Activated CD8-positive, alpha-beta T cell treated with anti-CD3 and anti-CD28 coated beads, Interleukin-2, amount 10 ng/mL, durations not matched to agents 7 days and 5 days (primary cell): Measurements from ENCODE around the gene SUN5. TPM values are rescaled to one million over a fixed set of nuclear protein-coding genes. Genes with fewer than 3 reads are reported as not detected.

Experiments used
- ATAC-seq: fragments of 150-1000 bp; cut with Tn5 transposase; one replicate; pipeline ENCODE4 v1.10.0; 2021; ENCODE audit warnings: moderate library complexity
- CTCF ChIA-PET: fragments of 350-600 bp; sonication (Branson Sonifier 250); formaldehyde crosslinking; loops from one replicate; lab custom pipeline; 2021; ENCODE audit warnings: antibody characterized with exemption; lab: Charles Lee
- POLR2A ChIA-PET: fragments of 350-600 bp; sonication (Branson Sonifier 250); formaldehyde crosslinking; loops from one replicate; lab custom pipeline; 2021; ENCODE audit warnings: antibody characterized with exemption; lab: Charles Lee
- DNase-seq: peaks from one replicate; pipeline ENCODE4 v3.0.0-alpha.2; 2020
- H3K27ac Mint-ChIP-seq: one replicate; pipeline ENCODE4 v1.8.0; 2021; ENCODE audit warnings: mild to moderate bottlenecking, mixed read lengths
- H3K27me3 Mint-ChIP-seq: one replicate; pipeline ENCODE4 v1.8.0; 2021; ENCODE audit warnings: low read depth, mixed read lengths
- H3K36me3 Mint-ChIP-seq: one replicate; pipeline ENCODE4 v1.8.0; 2021; ENCODE audit warnings: low read depth, mixed read lengths
- H3K4me1 Mint-ChIP-seq: one replicate; pipeline ENCODE4 v1.8.0; 2021; ENCODE audit warnings: low read depth, mixed read lengths
- H3K4me3 Mint-ChIP-seq: one replicate; pipeline ENCODE4 v1.8.0; 2021; ENCODE audit warnings: mild to moderate bottlenecking, mixed read lengths
- H3K9me3 Mint-ChIP-seq: one replicate; pipeline ENCODE4 v1.8.0; 2022; ENCODE audit warnings: mixed read lengths; ENCODE audit not compliant: insufficient read depth
- total RNA-seq, 2 experiments: library from RNA; stranded (reverse); gene quantifications; one replicate each; pipeline ENCODE4 v1.2.3, GENCODE V29; 2021

The SUN5 gene
- total RNA-seq, 2 experiments from 2014 or later: not detected

DNA sequence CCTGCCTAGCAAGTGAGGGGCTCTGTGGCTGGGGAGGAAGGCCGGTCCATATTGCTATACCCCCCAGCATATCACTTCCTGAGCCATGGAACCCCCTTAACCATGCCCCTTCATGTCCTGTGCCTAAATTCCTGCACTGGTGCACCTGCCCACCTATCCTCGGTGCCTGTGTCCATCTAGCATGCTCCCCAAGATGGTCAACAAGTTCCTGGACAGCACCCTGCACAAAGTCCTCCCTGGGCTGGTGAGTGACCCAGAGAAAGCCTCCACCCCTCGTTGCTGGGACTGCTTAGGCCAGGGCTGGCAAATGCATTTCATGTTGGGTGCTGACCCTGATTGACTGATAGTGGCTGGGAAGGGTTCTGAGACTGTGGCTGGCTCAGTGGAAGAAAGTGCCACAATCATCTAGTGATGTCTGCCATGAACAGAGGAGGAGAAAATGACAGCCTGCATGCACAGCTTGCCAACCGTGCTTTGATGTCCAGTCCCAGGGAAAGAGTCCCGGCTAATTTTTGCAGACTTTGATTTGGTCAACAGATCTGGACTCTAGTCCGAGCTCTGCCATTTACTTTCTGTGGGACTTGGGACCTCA lies 30.8 kb upstream of the SUN5 start:
- Mint-ChIP-seq H3K9me3 (no peaks in the 10 kb centered on the region), H3K36me3 (no peaks in the 10 kb centered on the region)

DNA sequence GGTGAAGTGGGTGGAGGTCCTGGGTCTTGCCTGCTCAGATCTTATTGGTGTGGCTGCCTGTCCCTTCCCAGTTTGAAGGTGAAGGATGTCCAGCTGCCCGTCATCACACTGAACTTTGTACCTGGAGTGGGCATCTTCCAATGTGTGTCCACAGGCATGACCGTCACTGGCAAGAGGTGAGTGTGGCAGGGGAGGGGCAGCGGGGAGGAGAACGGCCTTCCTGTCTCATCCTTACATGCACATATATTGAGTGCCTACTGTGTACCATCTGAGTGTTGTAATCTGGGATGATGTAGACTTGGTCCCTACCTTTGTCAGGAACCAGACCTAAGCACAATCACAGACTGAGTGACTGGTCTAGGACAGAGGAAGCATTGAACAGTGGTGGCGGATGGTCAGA lies 29.9 kb upstream of the SUN5 start:
- H3K27ac Mint-ChIP-seq: no peak overlapping the region
- CTCF ChIA-PET: interaction anchor here (0.6 kb wide), 1 partner anchor 214 kb away, joined by 4 read pairs; the partner anchor contains the start of gene MAPRE1
- no peak for DNase-seq
- ATAC-seq: no peak
- H3K4me3 Mint-ChIP-seq: no peak overlapping the region
- no peaks in the 10 kb centered on the region for H3K9me3 Mint-ChIP-seq
- H3K4me1 Mint-ChIP-seq: no peaks in the 10 kb centered on the region
- H3K36me3 Mint-ChIP-seq: no peaks in the 10 kb centered on the region
- POLR2A ChIA-PET: no interaction called here
- H3K27me3 Mint-ChIP-seq: peaks cover 7% of the 10 kb centered on the region

More for the DNA sequence above, 30.8 kb upstream of the SUN5 start:
- ChIA-PET CTCF (interaction anchor here (1.5 kb wide), 1 partner anchor 89 kb away, joined by 3 read pairs; no protein-coding TSS in a partner anchor), POLR2A (no interaction called here)
- H3K4me1 Mint-ChIP-seq: no peaks in the 10 kb centered on the region
- no peak overlapping the region for H3K4me3 Mint-ChIP-seq
- no peak for DNase-seq
- peaks cover 7% of the 10 kb centered on the region for H3K27me3 Mint-ChIP-seq
- H3K27ac Mint-ChIP-seq: no peak overlapping the region
- no peak for ATAC-seq

DNA sequence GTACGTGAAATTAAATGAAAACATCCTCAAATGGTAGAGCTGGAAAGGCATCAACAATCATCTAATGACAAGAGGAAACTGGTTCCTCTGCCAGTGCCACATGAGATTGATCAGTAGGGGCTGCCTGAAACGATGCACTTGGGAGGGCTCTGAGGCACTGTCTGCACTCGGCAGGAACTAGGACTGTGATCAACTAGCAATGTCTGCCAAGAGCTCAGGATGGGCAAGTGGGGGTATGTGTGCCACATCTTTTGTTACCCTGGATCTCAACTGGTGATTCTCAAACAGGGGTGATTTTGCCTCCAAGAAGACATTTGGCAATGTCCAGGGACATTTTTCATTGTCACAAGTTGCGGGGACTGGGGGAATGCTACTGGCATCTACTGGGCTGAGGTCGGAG lies 29.1 kb upstream of the SUN5 start:
- H3K9me3 Mint-ChIP-seq: no peaks in the 10 kb centered on the region
- ATAC-seq (no peak), DNase-seq (no peak)
- no peaks in the 10 kb centered on the region for H3K4me1 Mint-ChIP-seq
- CTCF ChIA-PET: interaction anchor here (0.8 kb wide), 1 partner anchor 43 kb away, joined by 4 read pairs; no protein-coding TSS in a partner anchor
- peaks cover 7% of the 10 kb centered on the region for H3K27me3 Mint-ChIP-seq
- no peaks in the 10 kb centered on the region for H3K36me3 Mint-ChIP-seq
- POLR2A ChIA-PET: no interaction called here
- no peak overlapping the region for H3K27ac Mint-ChIP-seq
- no peak overlapping the region for H3K4me3 Mint-ChIP-seq

DNA sequence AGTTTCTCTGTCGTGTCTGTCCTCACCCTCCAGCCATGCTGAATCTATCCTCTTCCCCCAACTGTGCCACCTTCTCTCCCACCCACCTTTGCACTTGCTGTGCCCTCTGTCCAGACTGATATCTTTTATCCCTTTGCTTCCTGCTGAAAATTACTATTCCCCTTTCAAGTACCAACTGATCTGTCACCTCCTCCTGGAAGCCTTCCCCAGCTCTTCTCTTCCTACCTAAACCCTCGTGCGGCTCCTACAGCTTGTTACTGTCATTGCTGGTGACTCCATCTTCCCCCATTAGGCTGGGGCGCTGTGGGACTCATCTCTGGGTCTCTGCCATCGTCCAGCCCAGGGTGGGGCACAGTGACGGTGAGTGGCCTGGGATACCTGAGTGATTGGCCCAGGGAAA lies 28.3 kb upstream of the SUN5 start:
- H3K4me3 Mint-ChIP-seq: no peak overlapping the region
- H3K4me1 Mint-ChIP-seq: no peaks in the 10 kb centered on the region
- ATAC-seq (no peak), DNase-seq (no peak)
- ChIA-PET POLR2A (no interaction called here), CTCF (interaction anchor here (0.8 to 1.5 kb wide), 2 partner anchors 44 to 96 kb away, joined by 3 to 4 read pairs; no protein-coding TSS in a partner anchor)
- no peaks in the 10 kb centered on the region for H3K9me3 Mint-ChIP-seq
- no peaks in the 10 kb centered on the region for H3K27me3 Mint-ChIP-seq
- no peak overlapping the region for H3K27ac Mint-ChIP-seq
- H3K36me3 Mint-ChIP-seq: no peaks in the 10 kb centered on the region

DNA sequence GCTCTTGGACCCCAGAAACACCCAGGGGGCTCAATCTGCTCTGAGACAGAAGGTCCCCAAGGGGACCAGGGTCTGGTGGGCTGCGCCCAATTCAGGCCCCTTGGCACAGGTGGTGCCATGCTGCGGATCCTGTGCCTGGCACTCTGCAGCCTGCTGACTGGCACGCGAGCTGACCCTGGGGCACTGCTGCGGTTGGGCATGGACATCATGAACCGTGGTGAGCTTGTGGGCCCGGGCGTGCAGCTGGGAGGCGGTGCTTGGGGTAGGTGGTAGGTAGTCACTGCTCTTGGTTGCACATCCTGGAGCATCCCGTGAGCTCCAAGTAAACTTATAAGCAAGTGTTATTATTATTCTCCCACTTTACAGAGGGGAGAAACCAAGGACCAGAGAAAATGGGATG lies 27.3 kb upstream of the SUN5 start, which contains the start of gene BPIFB6:
TSS of gene BPIFB6 (plus strand) at position 118 of the 400 bp plus-strand sequence. CDS start at position 118, 0 bp downstream.
- no peak for DNase-seq
- no peak for ATAC-seq
- no peak within 1 kb of the TSS for H3K4me3 Mint-ChIP-seq
- H3K27ac Mint-ChIP-seq: no peak within 1 kb of the TSS
- no peaks in the 10 kb centered on the region for H3K9me3 Mint-ChIP-seq
- no peaks in the 10 kb centered on the region for H3K4me1 Mint-ChIP-seq
- ChIA-PET POLR2A (interaction anchor here (1.2 kb wide), 1 partner anchor 11 kb away, joined by 3 read pairs; no protein-coding TSS in a partner anchor), CTCF (interaction anchor here (1.5 kb wide), 1 partner anchor 95 kb away, joined by 3 read pairs; no protein-coding TSS in a partner anchor)
- no peaks in the 10 kb centered on the region for H3K27me3 Mint-ChIP-seq
- H3K36me3 Mint-ChIP-seq: no peaks in the 10 kb centered on the region

GRCh38 chr20:33030569-33030968 lies 26.3 kb upstream of the SUN5 start:
- Mint-ChIP-seq H3K27ac (no peak overlapping the region), H3K9me3 (no peaks in the 10 kb centered on the region), H3K36me3 (no peaks in the 10 kb centered on the region), H3K4me1 (no peaks in the 10 kb centered on the region), H3K4me3 (no peak overlapping the region), H3K27me3 (no peaks in the 10 kb centered on the region)
- CTCF ChIA-PET: no interaction called here
- POLR2A ChIA-PET: no interaction called here
- DNase-seq (no peak), ATAC-seq (no peak)

DNA sequence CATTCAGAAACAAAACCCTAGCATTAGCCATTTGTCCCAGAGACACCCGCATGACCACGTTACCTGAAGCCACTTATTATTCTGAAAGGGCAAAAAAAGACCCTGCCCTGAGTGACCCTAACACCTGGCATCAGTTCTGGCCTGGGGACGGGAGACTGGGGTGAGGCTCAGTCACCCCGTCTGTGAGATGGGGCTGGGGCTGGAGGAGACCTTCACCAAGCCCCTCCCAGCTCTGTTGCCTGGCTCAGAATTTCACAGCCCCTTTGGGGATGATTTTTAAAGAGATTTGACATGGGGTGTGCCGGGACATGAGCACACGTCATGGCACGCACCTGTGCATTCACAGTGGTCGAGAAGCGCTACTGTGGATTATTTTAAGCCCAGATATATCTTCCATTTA lies 25.8 kb upstream of the SUN5 start:
- Mint-ChIP-seq H3K27ac (no peak overlapping the region), H3K36me3 (no peaks in the 10 kb centered on the region), H3K9me3 (no peaks in the 10 kb centered on the region), H3K4me1 (no peaks in the 10 kb centered on the region), H3K27me3 (no peaks in the 10 kb centered on the region), H3K4me3 (no peak overlapping the region)
- ChIA-PET CTCF (no interaction called here), POLR2A (no interaction called here)
- DNase-seq: no peak
- ATAC-seq: no peak

DNA sequence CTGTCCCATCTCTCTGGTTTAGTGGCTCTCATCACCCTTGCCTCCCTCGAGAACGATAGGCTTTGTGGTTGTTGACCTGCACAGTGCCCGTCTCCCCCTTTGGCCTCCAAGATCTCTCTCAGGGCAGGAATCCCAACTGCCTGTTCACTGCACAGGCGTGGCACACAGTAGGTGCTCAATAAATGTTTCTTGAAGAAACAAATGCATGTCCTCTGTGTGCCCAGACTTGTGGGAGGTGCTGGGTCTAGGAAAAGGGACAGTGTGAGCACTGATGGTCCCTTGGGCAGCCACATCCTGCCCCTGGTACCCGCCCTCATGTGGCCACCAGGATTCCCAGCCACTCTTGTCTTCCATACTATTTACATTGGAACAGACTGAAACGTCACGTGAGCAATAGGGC lies 24.6 kb upstream of the SUN5 start:
- Mint-ChIP-seq H3K27ac (no peak overlapping the region), H3K9me3 (no peaks in the 10 kb centered on the region), H3K27me3 (no peaks in the 10 kb centered on the region), H3K4me3 (no peak overlapping the region), H3K4me1 (no peaks in the 10 kb centered on the region), H3K36me3 (no peaks in the 10 kb centered on the region)
- POLR2A ChIA-PET: no interaction called here
- ATAC-seq (no peak), DNase-seq (no peak)
- CTCF ChIA-PET: no interaction called here

DNA sequence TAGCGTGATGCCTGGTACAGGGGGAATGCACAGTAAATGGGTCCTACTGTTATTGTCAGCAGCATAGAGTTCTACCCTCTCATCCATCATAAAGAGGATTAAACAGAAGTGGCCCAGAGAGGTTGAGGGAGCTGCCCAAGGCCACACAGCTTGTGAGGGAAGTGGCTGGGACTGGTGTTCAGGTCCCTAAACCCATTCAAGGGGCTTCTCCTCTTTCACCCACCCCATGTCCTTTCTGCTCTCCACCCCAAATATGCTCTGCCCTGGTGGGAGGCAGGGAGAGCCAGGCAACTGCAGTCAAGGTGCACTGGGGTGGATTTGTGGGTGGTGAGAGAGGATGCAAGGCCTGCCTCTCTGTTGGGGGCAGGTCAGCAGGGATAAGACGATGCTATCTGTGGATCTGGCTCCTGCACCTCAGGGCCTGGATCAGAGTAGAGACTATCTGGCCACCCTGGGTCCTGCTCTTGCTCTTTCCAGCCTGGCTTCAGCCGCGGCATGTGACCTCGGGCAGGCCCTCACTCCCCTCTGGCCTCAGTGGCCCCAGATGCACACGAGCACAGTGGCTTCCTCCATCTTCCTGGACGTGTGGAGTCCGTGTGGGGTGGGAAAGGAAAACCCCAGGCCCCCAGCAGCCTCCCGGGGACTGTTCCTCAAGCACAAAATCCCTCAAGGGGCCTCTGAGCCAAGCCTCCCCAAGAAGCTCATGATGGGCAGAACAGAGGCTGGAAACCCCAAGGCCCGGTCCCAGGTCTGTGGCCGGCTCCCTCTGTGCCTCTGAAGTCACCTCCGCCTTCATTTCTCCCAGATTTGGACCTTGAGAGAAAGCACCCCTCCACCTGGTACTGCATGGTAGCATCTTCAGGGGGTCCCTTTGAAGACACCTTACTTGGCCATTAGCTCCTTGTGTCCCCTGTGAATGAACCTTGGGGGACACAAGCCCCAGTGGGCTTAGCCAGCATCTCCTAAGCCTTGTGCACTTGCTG lies 23.8 kb upstream of the SUN5 start:
- ATAC-seq: no peak
- no peaks in the 10 kb centered on the region for H3K36me3 Mint-ChIP-seq
- POLR2A ChIA-PET: no interaction called here
- H3K4me1 Mint-ChIP-seq: no peaks in the 10 kb centered on the region
- no peaks in the 10 kb centered on the region for H3K9me3 Mint-ChIP-seq
- DNase-seq: no peak
- CTCF ChIA-PET: no interaction called here
- H3K4me3 Mint-ChIP-seq: no peak overlapping the region
- H3K27ac Mint-ChIP-seq: no peak overlapping the region
- H3K27me3 Mint-ChIP-seq: no peaks in the 10 kb centered on the region

DNA sequence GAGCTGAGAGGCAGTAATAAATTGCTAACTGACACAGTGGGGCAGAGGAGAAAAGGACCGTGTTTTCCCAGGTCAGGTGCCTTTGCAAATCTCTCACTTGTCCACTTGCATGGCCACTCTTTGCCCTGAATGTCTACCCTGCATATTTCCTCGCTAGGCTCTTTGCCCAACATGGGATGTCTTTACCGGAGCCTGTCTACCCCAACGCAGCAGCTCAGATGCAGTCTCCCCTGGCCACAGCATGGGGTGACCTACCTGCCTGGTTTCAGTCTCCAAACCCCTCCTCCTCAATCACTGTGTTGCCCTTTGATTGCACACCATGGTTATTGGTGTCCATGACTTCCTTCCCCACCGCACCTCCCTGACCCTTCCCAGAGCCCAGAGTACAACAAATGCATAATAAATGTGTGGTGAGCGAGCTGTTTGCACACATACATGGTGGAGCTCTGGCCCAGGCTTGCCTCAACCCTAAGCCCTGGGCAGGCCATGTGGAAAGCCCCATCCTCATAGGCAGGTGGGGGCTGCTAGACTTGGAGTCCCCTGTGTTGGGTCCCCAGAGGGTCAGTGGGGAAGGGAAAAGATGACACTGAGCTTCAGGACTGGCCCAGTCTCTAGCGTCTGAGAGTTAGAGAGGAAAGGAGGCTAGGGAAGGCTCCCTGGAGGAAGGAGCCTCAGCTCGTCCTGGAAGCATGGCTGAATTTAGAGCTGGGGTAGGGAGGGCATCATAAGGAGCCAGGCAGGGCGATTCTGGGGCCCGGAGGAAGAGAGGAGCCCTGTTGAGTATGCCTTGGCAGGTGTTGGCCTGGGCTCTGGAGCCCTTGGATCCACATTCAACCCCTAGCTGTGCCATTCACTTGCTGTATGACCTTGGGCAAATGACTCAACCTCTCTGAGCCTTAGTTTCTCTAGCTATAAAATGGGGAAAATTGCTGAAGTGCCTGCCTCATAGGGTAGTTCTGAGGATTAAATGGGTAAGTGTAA lies 22.8 kb upstream of the SUN5 start:
- CTCF ChIA-PET: no interaction called here
- H3K27me3 Mint-ChIP-seq: no peaks in the 10 kb centered on the region
- no peak for DNase-seq

GRCh38 chr20:33026072-33026778 lies 22.0 kb upstream of the SUN5 start:
- Mint-ChIP-seq H3K4me1 (no peaks in the 10 kb centered on the region), H3K27me3 (no peaks in the 10 kb centered on the region), H3K36me3 (no peaks in the 10 kb centered on the region), H3K4me3 (no peak overlapping the region), H3K27ac (no peak overlapping the region), H3K9me3 (no peaks in the 10 kb centered on the region)
- no peak for ATAC-seq
- ChIA-PET POLR2A (no interaction called here), CTCF (no interaction called here)
- no peak for DNase-seq

More for the DNA sequence above, 22.8 kb upstream of the SUN5 start:
- ATAC-seq: no peak
- Mint-ChIP-seq H3K4me3 (no peak overlapping the region), H3K9me3 (no peaks in the 10 kb centered on the region), H3K4me1 (no peaks in the 10 kb centered on the region), H3K36me3 (no peaks in the 10 kb centered on the region), H3K27ac (no peak overlapping the region)
- POLR2A ChIA-PET: no interaction called here
